Thoracic aorta (tissue), 2 donors: ENCODE results near the gene SIPA1L2. TPM values are rescaled to one million over a fixed set of nuclear protein-coding genes. Genes with fewer than 3 reads are reported as not detected.

Experiments
- ATAC-seq: fragments of 150-250 bp; one replicate; pipeline ENCODE4 v1.8.0; 2017; ENCODE audit warnings: low read depth; ENCODE audit not compliant: insufficient number of reproducible peaks, low FRiP score
- DNase-seq: peaks from one replicate; pipeline ENCODE4 v3.0.0-alpha.2; 2020; ENCODE audit warnings: low spot score
- H3K27ac ChIP-seq, 2 donors: fragments of 200-600 bp; sonication (generic); 1 replicate in 1 of 2; 2 replicates in 1 of 2; pipeline ENCODE4 v1.5.1; 2016; ENCODE audit warnings: mild to moderate bottlenecking in 2 of 2, moderate library complexity in 2 of 2
- H3K27me3 ChIP-seq: fragments of 200-600 bp; sonication (generic); replicated peaks from 2 replicates; pipeline ENCODE4 v1.6.0; 2016; ENCODE audit warnings: mild to moderate bottlenecking; ENCODE audit not compliant: insufficient read depth
- H3K36me3 ChIP-seq: fragments of 200-600 bp; sonication (generic); one replicate; pipeline ENCODE4 v1.5.1; 2016
- H3K4me1 ChIP-seq, 2 donors: fragments of 200-600 bp; sonication (generic); 1 replicate in 1 of 2; 2 replicates in 1 of 2; pipeline versions ENCODE4 v1.5.1 to v1.6.0; 2016; ENCODE audit warnings: low read depth in 2 of 2, mild to moderate bottlenecking in 1 of 2; ENCODE audit not compliant: control insufficient read depth in 1 of 2
- H3K4me3 ChIP-seq: fragments of 200-600 bp; sonication (generic); 2 replicates; pipeline ENCODE4 v1.5.1; 2016; ENCODE audit warnings: mild to moderate bottlenecking
- H3K9me3 ChIP-seq: fragments of 200-600 bp; sonication (generic); 2 replicates; pipeline ENCODE4 v1.5.1; 2016
- total RNA-seq, 2 donors: library from RNA; depleted of rRNA; stranded (reverse); fragments of >200 nt; gene quantifications; one replicate each; pipeline versions ENCODE4 v1.1.0 to v1.2.3, GENCODE V29; 2016
- TF ChIP-seq, protein P1 (sequence below): fragments of 200-600 bp; sonication (generic); IDR thresholded peaks from one replicate; pipeline ENCODE4 v1.5.1; 2019; ENCODE audit warnings: antibody characterized with exemption

SIPA1L2 gene, protein sequence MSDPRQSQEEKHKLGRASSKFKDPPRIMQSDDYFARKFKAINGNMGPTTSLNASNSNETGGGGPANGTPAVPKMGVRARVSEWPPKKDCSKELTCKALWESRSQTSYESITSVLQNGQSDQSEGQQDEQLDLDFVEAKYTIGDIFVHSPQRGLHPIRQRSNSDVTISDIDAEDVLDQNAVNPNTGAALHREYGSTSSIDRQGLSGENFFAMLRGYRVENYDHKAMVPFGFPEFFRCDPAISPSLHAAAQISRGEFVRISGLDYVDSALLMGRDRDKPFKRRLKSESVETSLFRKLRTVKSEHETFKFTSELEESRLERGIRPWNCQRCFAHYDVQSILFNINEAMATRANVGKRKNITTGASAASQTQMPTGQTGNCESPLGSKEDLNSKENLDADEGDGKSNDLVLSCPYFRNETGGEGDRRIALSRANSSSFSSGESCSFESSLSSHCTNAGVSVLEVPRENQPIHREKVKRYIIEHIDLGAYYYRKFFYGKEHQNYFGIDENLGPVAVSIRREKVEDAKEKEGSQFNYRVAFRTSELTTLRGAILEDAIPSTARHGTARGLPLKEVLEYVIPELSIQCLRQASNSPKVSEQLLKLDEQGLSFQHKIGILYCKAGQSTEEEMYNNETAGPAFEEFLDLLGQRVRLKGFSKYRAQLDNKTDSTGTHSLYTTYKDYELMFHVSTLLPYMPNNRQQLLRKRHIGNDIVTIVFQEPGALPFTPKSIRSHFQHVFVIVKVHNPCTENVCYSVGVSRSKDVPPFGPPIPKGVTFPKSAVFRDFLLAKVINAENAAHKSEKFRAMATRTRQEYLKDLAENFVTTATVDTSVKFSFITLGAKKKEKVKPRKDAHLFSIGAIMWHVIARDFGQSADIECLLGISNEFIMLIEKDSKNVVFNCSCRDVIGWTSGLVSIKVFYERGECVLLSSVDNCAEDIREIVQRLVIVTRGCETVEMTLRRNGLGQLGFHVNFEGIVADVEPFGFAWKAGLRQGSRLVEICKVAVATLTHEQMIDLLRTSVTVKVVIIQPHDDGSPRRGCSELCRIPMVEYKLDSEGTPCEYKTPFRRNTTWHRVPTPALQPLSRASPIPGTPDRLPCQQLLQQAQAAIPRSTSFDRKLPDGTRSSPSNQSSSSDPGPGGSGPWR (N-terminal part only)
- total RNA-seq = 10 to 100 TPM; 13.0 to 20.4 TPM

DNA sequence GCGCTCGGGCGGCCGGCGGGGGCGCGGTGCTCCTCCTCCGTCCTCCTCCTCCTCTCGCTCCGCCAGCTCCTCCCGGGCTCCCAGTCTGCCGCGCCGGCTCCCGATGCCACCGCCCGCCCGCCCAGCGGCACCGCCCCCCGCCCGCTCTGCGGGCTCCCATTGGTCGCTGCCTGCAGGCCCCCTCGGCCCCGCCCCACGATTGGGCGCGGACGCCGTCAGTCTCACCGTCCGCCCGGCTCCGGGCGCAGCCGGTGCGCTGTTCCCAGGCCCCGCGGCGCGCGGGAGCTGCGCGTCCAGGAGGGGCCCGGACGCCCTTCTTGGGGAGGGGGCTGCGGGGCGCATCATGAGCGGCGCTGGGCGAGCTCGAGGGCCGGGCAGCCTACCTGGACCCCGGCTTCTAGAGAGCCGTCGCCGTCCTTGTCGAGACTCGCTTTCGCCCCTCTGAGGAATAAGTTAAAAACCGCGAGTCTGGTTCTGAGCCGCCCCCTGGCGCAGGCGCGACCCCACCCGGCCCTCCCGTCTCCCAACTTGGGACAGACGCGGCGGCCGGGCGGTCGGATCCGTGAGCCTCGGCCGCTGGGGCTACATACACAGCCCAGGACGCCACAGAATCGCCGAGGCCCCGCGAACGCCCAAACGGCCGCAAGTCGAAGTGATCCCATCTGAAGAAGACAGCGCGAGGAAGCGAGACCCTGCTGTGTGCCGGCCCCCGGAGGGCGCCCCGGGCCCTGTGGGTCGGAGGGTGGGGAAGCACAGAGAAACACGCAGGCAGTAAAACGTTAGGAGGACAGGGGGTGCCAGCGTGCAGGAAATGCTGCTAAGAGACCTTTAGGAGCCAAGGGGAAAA lies at the start of gene SIPA1L2:
SIPA1L2 (minus strand) TSS at position 87 of the 847 bp plus-strand sequence. CDS start 114,794 bp downstream, outside the sequence.
- TF ChIP-seq, protein P1, sequence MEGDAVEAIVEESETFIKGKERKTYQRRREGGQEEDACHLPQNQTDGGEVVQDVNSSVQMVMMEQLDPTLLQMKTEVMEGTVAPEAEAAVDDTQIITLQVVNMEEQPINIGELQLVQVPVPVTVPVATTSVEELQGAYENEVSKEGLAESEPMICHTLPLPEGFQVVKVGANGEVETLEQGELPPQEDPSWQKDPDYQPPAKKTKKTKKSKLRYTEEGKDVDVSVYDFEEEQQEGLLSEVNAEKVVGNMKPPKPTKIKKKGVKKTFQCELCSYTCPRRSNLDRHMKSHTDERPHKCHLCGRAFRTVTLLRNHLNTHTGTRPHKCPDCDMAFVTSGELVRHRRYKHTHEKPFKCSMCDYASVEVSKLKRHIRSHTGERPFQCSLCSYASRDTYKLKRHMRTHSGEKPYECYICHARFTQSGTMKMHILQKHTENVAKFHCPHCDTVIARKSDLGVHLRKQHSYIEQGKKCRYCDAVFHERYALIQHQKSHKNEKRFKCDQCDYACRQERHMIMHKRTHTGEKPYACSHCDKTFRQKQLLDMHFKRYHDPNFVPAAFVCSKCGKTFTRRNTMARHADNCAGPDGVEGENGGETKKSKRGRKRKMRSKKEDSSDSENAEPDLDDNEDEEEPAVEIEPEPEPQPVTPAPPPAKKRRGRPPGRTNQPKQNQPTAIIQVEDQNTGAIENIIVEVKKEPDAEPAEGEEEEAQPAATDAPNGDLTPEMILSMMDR = peak; percentile 42
- peaks cover 4 to 12% of the 10 kb centered on the region in 2 donors for H3K4me1 ChIP-seq
- peak within 1 kb of the TSS; percentile 76 to 83 for H3K27ac ChIP-seq
- ATAC-seq (peak; percentile 87), DNase-seq (peak; percentile 73)
- H3K36me3 ChIP-seq = no peaks in the 10 kb centered on the region
- no peaks in the 10 kb centered on the region for H3K9me3 ChIP-seq
- no peaks in the 10 kb centered on the region for H3K27me3 ChIP-seq
- H3K4me3 ChIP-seq = peak within 1 kb of the TSS; percentile 91

DNA sequence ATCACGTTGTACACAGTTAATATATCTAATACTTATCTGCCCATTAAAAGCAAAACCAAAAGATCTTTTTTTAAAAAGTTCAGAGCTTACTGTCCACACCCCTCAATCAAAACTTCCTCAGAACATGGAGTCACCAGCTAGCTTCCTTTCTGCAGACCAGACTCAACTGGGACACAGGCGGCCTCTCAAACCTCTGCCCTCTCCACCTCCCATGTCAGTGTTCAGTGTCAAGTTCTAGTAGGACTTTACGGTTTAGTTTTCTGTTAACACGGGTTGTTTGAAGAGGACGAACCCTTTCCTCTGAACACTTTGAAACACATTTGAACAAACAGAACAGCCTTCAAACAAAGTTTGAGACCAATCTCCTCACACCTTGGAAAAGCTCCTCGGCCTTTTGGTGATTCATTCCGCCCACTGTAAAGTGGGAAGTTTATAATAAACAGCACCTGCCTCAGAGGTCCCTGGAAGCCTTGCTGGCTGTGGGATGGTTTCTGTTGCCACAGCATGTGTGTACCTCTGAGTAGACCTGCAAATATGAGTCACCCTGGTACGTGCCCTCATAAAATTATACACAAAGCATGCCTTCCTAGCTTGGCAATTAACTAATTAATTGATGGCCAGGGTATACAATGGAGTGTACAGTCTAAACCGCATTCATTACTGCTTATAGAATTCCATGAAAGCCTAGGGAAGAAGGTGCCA lies 48.4 kb upstream of the SIPA1L2 start:
- Histone ChIP-seq H3K27me3 (peaks cover 4% of the 10 kb centered on the region), H3K4me3 (no peak overlapping the region), H3K4me1 (no peaks in the 10 kb centered on the region), H3K36me3 (no peaks in the 10 kb centered on the region), H3K9me3 (no peaks in the 10 kb centered on the region), H3K27ac (no peak overlapping the region)
- ATAC-seq = no peak
- TF ChIP-seq, protein P1 = no peak
- DNase-seq = no peak

DNA sequence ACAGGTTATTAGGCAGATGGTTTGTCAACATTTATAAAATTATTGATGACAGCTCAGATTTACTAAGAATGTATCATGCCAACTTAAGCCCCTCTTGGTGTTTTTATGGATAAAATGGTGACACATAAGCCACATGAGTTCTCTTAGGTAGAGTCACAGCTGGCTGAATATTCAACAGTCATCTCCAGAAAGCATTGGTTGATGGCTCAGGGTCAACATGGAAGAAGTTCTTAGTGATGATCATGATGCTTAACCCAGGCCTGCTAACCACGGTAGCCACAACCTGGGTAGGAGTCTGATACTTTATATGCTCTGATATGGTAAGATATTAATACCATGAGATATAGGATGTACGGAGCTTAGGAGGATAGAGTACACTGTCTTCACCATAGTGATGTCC lies 46.4 kb upstream of the SIPA1L2 start:
- ATAC-seq = no peak
- no peaks in the 10 kb centered on the region for H3K4me1 ChIP-seq
- no peaks in the 10 kb centered on the region for H3K9me3 ChIP-seq
- H3K36me3 ChIP-seq = no peaks in the 10 kb centered on the region
- no peak overlapping the region for H3K27ac ChIP-seq
- no peak for DNase-seq
- TF ChIP-seq, protein P1 = no peak
- peaks cover 4% of the 10 kb centered on the region for H3K27me3 ChIP-seq
- no peak overlapping the region for H3K4me3 ChIP-seq

DNA sequence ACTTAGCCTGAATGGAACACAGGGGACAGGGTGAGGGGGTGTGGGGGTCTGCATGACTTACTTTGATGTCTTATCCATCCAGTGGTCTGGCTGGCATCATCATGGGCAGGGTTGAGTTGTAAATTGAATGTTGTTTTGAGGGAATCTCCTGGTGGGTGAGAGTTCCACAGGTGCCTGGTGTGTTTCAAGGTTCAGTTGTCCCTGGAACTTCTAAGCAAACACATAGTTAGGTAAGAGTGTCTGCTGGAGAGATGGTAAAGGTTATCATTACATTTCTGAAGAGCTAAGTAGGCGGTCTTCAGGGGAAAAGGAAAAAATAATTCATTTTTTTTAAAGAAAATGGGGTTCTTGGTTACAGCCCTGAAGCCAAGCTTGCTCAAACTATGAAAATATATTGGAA lies 46.0 kb upstream of the SIPA1L2 start:
- H3K36me3 ChIP-seq = no peaks in the 10 kb centered on the region
- no peak overlapping the region for H3K27ac ChIP-seq
- H3K4me1 ChIP-seq = no peaks in the 10 kb centered on the region
- peaks cover 4% of the 10 kb centered on the region for H3K27me3 ChIP-seq
- DNase-seq (no peak), ATAC-seq (no peak)
- no peaks in the 10 kb centered on the region for H3K9me3 ChIP-seq
- H3K4me3 ChIP-seq = no peak overlapping the region
- TF ChIP-seq, protein P1 = no peak
